ENCODE results near the gene IGFBP4.

The IGFBP4 gene

GRCh38 chr17:40493697-40494096 is 50.4 kb downstream of the IGFBP4 start:
- no peak for DNase-seq

- no peak for DNase-seq
Observed at GRCh38 chr17:40495140-40495539, 51.9 kb downstream of the IGFBP4 start.

- no peak for DNase-seq
Observed at GRCh38 chr17:40496170-40496569, 52.9 kb downstream of the IGFBP4 start.

GRCh38 chr17:40496634-40497420 is 53.6 kb downstream of the IGFBP4 start:
- DNase-seq: no peak

DNA sequence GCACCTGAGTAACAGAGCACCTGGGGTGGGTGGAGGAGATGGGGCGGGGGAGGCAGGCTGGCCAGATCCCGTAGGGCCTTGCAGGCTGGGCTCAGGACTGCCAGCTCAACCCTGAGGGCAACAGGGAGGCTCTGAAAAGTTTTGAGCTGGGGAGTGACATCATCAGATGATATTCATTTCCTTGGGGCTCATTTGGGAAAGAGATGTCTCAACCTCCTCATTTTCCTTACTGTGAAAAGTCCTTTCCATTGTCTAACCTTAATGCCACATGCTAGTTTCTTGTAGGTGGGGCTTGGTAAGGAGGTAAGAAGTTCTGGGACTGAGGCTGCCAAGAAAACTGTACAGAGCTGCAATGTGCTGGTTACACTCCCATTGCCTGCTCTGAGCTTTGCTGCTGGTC is 54.4 kb downstream of the IGFBP4 start:
- DNase-seq: no peak

- DNase-seq: no peak
Observed at GRCh38 chr17:40498281-40499084, 55.2 kb downstream of the IGFBP4 start.

GRCh38 chr17:40499551-40500189 is 56.4 kb downstream of the IGFBP4 start:
- DNase-seq: peak; percentile 62

GRCh38 chr17:40500190-40500589 is 56.9 kb downstream of the IGFBP4 start:
- DNase-seq: no peak

DNA sequence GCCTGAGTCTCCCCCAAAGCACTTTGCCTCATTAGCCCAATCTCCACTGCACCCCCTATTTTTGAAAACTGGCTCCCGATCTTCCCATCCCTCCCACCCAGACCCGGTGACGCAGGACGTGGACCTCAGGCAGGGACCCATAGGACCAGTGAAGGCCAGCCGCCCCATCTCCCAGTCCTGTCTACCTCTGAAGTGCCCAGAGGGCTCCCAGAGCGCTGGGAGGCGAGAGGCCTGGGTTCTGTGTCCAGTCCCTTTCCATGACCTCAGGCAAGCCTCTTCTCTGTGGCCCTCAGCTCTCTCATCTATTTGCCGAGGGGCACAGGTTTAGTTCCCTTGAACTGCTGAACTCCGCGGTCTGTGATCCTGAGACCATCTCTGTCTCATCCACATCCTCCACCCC is 57.5 kb downstream of the IGFBP4 start:
- DNase-seq: no peak

GRCh38 chr17:40501499-40501911 is 58.3 kb downstream of the IGFBP4 start, which contains the start of gene TNS4:
TNS4 (minus strand) TSS chr17:40501623; CDS start chr17:40496425, 5,198 bp downstream.
- no peak for DNase-seq

- no peak for DNase-seq
Observed at GRCh38 chr17:40502716-40503115, 59.5 kb downstream of the IGFBP4 start.

DNA sequence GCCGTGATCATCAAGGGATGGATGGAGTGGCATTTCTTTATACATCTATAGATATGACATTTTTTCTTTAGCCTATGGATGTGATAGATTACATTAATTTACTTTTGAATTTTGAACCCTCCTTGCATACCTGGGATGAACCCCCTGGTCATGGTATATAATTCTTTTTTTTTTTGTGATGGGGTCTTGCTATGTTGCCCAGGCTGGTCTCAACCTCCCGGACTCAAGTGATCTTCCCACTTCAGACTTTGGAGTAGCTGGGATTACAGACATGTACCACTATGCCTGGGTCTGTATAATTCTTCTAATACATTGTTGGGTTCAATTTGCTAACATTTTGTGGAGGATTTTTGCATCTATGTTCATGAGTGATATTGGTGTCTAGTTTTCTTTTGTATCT is 59.9 kb downstream of the IGFBP4 start:
- no peak for DNase-seq

- DNase-seq: no peak
Observed at GRCh38 chr17:40506786-40507185, 63.5 kb downstream of the IGFBP4 start.

Data from fibroblast of skin of right quadriceps (primary cell).